ENCODE results near the gene EGF.

DNA sequence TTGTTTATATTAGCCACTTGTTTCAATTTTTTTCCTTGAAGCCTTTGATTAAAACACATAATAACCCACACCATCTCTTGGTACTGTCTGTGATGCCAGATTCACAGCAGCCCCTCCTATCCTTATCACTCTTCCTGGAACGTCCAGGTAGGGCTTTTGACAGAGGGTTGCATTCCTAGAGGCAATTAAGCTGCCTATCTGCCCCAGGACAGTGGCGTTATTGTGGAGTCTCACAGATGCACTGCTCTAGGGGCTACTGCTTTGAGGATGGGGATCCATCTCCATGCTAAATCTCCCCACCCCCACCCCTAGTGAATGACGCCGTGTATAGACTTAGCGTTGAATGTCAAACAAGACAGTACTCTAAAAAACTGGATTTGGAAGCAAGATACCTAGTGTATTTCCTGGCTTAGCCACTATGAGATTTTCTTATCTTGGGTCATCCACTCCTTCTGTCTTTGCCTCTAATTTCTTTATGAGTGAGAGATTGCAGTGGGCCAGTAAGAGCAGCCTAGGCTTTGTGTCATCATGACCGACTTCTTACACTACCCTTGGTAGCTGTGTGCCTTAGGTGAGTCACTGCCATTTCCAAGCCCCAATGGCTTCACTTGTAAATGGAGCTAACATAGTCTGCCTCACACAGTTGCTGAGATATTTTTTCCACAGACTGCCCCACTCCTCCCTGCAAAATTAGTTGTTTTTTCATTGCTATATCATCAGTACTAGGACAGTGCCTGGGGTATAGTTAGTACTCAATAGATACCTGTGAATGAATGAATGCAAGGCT, 90.9 kb downstream of the EGF start:
- TF ChIP-seq CTCF (IDR thresholded peaks at IDR 0.05; ENCODE audit: insufficient read depth, low read length, poor library complexity, severe bottlenecking), result no peak
- TF ChIP-seq EZH2phosphoT487 (conservative IDR thresholded peaks at IDR 0.05; ENCODE audit: low read length), result no peak

All from SU-DHL-6 (cell line).